ENCODE measurements around the gene PRRC2B.

DNA sequence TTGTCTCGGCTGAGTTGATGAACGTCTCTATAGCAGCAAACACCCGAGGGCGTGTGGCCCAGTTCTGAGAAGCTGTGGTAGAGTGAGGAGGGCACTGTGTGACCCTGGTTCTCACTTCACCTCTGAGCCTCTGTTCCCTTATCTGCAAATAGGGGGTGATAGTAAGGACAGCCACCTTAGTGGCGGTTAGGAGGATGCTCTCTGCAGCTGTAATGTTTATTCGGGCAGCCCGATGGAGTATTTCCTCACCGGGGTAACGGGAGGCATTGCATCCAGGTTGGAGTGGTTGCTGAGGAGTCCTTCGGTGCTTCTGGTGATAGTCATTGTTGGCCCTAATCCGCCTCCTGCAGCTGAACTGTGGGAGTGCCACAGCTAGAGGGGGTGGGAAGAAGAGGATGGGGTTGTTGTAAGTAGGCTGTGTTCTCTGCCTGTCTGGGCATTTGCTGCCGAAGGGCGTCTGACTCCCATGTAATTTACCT is 13.9 kb downstream of the PRRC2B start:
- TF ChIP-seq, protein P1, sequence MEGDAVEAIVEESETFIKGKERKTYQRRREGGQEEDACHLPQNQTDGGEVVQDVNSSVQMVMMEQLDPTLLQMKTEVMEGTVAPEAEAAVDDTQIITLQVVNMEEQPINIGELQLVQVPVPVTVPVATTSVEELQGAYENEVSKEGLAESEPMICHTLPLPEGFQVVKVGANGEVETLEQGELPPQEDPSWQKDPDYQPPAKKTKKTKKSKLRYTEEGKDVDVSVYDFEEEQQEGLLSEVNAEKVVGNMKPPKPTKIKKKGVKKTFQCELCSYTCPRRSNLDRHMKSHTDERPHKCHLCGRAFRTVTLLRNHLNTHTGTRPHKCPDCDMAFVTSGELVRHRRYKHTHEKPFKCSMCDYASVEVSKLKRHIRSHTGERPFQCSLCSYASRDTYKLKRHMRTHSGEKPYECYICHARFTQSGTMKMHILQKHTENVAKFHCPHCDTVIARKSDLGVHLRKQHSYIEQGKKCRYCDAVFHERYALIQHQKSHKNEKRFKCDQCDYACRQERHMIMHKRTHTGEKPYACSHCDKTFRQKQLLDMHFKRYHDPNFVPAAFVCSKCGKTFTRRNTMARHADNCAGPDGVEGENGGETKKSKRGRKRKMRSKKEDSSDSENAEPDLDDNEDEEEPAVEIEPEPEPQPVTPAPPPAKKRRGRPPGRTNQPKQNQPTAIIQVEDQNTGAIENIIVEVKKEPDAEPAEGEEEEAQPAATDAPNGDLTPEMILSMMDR (IDR thresholded peaks at IDR 0.05): no peak; the same call in 1 of the 2 replicates
- TF ChIP-seq, protein P2, sequence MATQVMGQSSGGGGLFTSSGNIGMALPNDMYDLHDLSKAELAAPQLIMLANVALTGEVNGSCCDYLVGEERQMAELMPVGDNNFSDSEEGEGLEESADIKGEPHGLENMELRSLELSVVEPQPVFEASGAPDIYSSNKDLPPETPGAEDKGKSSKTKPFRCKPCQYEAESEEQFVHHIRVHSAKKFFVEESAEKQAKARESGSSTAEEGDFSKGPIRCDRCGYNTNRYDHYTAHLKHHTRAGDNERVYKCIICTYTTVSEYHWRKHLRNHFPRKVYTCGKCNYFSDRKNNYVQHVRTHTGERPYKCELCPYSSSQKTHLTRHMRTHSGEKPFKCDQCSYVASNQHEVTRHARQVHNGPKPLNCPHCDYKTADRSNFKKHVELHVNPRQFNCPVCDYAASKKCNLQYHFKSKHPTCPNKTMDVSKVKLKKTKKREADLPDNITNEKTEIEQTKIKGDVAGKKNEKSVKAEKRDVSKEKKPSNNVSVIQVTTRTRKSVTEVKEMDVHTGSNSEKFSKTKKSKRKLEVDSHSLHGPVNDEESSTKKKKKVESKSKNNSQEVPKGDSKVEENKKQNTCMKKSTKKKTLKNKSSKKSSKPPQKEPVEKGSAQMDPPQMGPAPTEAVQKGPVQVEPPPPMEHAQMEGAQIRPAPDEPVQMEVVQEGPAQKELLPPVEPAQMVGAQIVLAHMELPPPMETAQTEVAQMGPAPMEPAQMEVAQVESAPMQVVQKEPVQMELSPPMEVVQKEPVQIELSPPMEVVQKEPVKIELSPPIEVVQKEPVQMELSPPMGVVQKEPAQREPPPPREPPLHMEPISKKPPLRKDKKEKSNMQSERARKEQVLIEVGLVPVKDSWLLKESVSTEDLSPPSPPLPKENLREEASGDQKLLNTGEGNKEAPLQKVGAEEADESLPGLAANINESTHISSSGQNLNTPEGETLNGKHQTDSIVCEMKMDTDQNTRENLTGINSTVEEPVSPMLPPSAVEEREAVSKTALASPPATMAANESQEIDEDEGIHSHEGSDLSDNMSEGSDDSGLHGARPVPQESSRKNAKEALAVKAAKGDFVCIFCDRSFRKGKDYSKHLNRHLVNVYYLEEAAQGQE (IDR thresholded peaks at IDR 0.05; ENCODE audit: insufficient read depth in 1 of 2, low read depth in 2 of 2, low read length in 1 of 2): no peak
- TF ChIP-seq POLR2AphosphoS5 (IDR thresholded peaks at IDR 0.05; ENCODE audit: low read depth, low read length) (no peak), SIN3A (IDR thresholded peaks at IDR 0.05; ENCODE audit: borderline replicate concordance, insufficient read depth, low read depth, low read length) (no peak)

Measured in Panc1 (cell line).